ENCODE data around the gene WDR4. TPM values are rescaled to one million over a fixed set of nuclear protein-coding genes. Genes with fewer than 3 reads are reported as not detected.
A peak's percentile ranks its signal among the peaks of the same experiment; 100 is the strongest.
"Not testable (repeated sequence)": the region's sequence is repeated elsewhere in the genome, so short reads cannot be mapped to it uniquely, and the experiment has no call there.

Gene WDR4
- total RNA-seq, 1 experiment from 2014 or later: 11.3 TPM

- in situ Hi-C loops (cut with HindIII; ENCODE audit: low pct_unique_long_range_greater_than_20kb, low sequenced_read_pairs): no loop called here
- DNase-seq (ENCODE audit: low read depth, low spot score): no peak
Measured at GRCh38 chr21:42835611-42836401, 43.5 kb downstream of the WDR4 start.

DNA sequence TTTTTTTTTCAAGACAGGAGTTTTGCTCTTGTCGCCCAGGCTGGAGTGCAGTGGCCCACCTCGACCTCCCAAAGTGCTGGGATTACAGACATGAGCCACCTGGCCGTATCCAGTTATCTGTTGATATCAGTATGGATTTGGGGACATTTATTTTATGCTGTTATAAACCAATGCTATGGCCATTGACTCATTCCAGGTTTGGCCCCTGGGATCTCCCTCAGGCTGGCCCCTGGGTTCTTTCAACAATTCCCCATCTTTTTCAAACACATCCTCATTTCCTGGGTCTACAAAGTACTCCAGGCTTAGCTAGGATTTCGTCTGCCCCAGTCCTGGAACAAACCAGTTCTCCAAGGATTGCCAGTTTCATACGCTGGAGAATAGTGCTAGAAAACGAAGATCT, 44.1 kb downstream of the WDR4 start:
- no peak for DNase-seq (ENCODE audit: low read depth, low spot score)
- in situ Hi-C loops (cut with HindIII; ENCODE audit: low pct_unique_long_range_greater_than_20kb, low sequenced_read_pairs): no loop called here

DNA sequence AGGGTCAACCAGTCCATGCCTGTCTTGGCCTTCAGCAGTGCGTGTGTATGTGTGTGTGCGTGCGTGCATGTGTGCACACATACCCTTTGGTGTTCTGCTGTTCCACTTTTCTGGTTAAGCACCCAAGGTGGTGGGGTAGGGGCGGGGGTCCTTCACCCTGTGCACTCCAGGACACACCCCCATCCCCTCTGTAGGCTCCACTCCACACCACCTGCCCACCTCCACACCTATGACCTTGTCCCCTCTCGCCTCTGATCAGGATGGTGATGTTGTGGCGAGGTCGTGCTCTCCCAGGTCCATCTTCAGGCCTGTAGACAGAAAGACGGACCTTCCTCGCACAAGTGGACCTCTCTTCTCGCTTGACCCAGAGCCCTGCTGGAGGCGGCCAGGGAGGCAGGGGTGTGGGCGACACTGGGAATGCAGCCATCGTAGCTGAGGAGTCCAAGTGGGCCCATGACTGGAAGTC, 44.6 kb downstream of the WDR4 start:
- no peak for DNase-seq (ENCODE audit: low read depth, low spot score)
- in situ Hi-C loops (cut with HindIII; ENCODE audit: low pct_unique_long_range_greater_than_20kb, low sequenced_read_pairs): no loop called here

DNA sequence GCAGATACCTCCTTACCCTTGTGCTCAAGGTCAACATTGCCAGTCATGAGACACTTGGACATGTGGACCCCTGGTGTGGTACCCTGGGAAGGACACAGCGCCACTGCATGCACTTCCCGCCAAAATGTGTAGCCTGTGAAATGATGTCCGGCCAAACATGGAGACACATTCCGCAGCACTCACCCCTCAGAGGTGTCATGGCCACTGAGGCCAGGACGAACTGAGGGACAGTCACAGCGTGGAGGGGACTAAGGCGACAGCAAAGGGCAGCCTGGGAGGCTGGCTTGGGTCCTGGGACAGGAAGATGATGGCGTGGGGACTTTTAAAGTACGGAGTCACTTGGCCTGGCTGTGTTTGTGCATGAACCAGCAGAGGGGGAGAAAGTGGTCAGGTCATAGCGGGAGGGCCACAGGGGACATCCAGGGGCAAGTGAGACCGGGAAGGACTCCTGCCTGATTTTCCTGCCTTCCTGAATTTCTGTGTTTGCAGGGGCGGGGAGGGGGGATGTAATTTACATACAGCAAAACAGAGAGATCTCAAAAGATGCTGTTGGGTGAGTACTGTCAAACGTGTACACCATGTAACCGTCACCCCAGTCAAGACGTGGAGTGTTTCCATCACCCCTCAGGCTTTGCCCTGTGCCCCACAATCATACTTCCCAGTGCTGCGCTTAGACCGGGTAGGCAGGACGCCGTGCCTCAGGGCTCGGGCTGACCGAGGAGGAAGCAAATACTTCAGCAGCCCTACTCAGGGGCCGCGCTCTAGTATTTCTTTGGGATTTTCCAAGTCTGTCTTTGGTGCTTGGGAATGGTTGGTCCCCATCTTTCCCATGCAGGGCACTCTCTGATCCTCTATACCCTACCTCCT, 45.2 kb downstream of the WDR4 start:
- in situ Hi-C loops (cut with HindIII; ENCODE audit: low pct_unique_long_range_greater_than_20kb, low sequenced_read_pairs): no loop called here

DNA sequence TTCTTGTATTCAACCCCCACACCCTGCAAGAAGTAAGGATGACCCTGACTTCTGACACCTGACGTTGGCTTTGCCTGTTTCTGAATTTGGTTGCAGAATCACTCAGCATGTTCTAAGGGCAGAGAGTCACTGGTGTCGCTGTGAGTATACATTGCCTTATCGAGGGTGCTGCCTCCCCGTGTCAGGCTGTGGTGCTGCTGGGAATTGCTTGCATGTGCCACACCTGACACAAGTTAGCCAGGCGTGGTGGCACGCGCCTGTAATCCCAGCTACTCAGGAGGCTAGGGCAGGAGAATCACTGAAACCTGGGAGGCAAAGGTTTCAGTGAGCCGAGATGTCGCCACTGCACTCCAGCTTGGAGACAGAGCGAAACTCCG, 45.9 kb downstream of the WDR4 start:
- in situ Hi-C loops (cut with HindIII; ENCODE audit: low pct_unique_long_range_greater_than_20kb, low sequenced_read_pairs): no loop called here
- peak; percentile 47 for DNase-seq (ENCODE audit: low read depth, low spot score)

More for the DNA sequence above, 45.2 kb downstream of the WDR4 start:
- no peak for DNase-seq (ENCODE audit: low read depth, low spot score)

DNA sequence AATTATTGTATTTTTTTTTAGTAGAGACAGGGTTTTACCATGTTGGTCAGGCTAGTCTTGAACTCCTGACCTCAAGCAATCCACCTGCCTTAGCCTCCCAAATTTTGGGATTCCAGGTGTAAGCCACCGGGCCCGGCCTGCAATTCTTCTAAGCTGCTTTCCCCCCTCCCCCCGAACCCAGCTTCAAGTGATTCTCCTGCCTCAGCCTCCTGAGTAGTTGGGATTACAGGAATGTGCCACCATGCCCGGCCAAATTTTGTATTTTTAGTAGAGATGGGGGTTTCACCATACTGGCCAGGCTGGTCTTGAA, 47.1 kb downstream of the WDR4 start:
- in situ Hi-C loops (cut with HindIII; ENCODE audit: low pct_unique_long_range_greater_than_20kb, low sequenced_read_pairs); DNase-seq (ENCODE audit: low read depth, low spot score): not testable (repeated sequence)

GRCh38 chr21:42830456-42831455, 48.6 kb downstream of the WDR4 start:
- DNase-seq (ENCODE audit: low read depth, low spot score): peak; percentile 26
- in situ Hi-C loops (cut with HindIII; ENCODE audit: low pct_unique_long_range_greater_than_20kb, low sequenced_read_pairs): no loop called here

DNA sequence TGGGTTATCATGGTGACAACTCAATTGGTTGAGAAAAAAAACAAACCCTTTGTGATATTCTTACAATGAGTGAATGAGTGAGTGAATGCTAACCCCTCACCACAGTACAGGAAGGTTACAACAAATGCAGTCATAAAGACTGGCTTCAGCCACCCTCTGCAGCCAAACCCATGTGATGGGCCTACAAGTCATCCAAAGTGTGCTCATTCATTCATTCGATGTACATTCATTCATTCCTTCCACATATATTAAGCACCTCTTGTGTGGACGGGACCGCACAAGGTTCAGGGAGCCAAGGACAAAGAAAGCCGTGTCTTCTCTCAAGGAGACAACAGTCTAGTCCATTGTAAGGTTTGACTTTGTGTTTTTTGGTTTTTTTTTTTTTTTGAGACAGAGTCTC, 49.4 kb downstream of the WDR4 start:
- DNase-seq (ENCODE audit: low read depth, low spot score): no peak
- in situ Hi-C loops (cut with HindIII; ENCODE audit: low pct_unique_long_range_greater_than_20kb, low sequenced_read_pairs): no loop called here

DNA sequence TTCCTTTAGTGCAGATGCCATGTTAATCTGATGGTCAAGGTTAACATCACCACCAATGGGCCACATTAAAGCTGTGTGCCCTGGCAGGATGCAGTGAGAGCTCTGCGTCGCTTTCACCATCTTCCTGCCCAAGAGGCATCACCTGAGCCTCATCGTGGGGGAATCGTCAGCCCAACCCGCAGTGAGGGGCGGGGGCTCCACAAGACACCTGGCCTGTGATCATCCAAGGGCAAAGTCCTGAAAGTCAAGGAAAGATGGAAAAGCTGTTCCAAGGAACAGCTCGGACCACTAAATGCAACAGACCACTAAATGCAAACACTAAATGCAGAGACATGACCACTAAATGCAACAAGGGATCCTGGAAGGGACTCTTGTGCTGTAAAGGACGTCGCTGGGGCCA, 49.9 kb downstream of the WDR4 start:
- in situ Hi-C loops (cut with HindIII; ENCODE audit: low pct_unique_long_range_greater_than_20kb, low sequenced_read_pairs): no loop called here
- no peak for DNase-seq (ENCODE audit: low read depth, low spot score)

DNA sequence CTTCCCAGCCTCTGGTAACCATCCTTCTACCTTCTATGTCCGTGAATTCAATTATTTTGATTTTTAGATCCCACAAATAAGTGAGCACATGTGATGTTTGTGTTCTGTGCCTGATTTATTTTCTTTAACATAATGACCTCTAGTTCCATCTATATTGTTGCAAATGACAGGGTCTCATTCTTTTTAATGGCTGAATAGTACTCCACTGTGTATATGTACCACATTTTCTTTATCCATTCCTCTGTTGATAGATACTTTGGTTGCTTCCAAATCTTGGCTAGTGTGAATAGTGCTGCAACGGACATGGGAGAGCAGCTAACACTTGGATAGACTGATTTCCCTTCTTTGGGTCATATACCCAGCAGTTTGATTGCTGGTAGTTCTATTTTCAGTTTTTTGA, 51.8 kb downstream of the WDR4 start:
- DNase-seq (ENCODE audit: low read depth, low spot score): no peak
- in situ Hi-C loops (cut with HindIII; ENCODE audit: low pct_unique_long_range_greater_than_20kb, low sequenced_read_pairs): no loop called here

DNA sequence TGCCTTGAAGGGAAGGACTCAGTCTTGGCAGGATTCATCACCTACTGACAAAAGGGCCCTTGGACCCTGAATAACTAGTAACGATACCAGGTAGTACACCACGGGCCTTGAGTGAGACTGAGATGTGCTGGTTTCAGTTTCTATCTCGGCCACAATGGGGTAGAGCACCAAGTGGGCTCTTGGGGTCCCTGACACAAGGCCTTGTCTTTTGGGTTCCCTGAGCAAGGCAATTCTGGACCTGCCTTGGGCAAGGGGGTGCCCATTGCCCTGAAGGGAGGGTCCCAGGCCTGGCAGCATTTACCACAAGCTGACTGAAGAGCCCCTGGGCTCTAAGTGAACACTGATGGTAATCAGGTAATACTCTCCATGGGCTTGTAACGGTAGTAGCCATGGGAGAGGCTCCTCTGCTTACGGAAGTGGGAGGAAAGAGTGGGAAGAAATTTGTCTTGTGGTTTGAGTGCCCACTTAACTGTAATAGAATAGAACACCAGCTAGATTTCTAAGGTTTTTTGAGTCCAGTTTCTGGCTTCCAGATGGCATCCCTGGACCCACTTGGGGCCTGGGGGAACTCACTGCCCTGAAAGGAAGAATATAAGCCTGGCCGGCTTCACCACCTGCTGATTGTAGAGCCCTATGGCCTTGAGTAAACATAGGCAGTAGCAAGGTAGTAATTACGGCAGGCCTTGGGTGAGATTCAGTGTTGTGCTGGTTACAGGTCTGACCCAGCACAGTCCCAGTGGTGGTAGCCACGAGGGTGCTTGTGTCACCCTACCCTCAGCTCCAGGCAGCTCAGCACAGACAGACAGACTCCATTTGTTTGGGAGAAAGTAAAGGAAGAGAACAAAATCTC, 58.5 kb downstream of the WDR4 start:
- DNase-seq (ENCODE audit: low read depth, low spot score): no peak
- in situ Hi-C loops (cut with HindIII; ENCODE audit: low pct_unique_long_range_greater_than_20kb, low sequenced_read_pairs): no loop called here

- in situ Hi-C loops (cut with HindIII; ENCODE audit: low pct_unique_long_range_greater_than_20kb, low sequenced_read_pairs): no loop called here
Measured at GRCh38 chr21:42819861-42820615, 59.3 kb downstream of the WDR4 start.

GRCh38 chr21:42818328-42818749, 61.0 kb downstream of the WDR4 start:
- in situ Hi-C loops (cut with HindIII; ENCODE audit: low pct_unique_long_range_greater_than_20kb, low sequenced_read_pairs): no loop called here
- DNase-seq (ENCODE audit: low read depth, low spot score): peak; percentile 61

More at GRCh38 chr21:42819861-42820615, 59.3 kb downstream of the WDR4 start:
- DNase-seq (ENCODE audit: low read depth, low spot score): no peak

DNA sequence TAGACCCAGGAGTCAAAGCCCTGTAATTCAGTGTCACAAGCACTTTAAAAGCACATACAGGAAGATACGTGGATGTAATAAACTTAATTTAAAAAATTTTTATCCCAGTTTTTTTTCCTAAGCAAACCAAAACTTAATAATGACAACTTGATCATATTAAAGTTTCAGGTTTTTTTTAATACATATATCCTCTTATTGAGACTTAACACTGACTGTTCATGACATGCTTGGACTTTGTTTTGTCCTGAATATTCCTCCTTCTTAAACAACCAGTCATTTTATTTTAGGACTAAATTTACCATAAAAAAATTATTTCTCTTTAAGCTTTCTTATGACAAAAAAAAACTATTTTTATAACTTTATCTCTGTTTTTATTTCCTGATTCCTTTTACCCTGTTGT, 64.1 kb downstream of the WDR4 start:
- no peak for DNase-seq (ENCODE audit: low read depth, low spot score)
- in situ Hi-C loops (cut with HindIII; ENCODE audit: low pct_unique_long_range_greater_than_20kb, low sequenced_read_pairs): no loop called here

DNA sequence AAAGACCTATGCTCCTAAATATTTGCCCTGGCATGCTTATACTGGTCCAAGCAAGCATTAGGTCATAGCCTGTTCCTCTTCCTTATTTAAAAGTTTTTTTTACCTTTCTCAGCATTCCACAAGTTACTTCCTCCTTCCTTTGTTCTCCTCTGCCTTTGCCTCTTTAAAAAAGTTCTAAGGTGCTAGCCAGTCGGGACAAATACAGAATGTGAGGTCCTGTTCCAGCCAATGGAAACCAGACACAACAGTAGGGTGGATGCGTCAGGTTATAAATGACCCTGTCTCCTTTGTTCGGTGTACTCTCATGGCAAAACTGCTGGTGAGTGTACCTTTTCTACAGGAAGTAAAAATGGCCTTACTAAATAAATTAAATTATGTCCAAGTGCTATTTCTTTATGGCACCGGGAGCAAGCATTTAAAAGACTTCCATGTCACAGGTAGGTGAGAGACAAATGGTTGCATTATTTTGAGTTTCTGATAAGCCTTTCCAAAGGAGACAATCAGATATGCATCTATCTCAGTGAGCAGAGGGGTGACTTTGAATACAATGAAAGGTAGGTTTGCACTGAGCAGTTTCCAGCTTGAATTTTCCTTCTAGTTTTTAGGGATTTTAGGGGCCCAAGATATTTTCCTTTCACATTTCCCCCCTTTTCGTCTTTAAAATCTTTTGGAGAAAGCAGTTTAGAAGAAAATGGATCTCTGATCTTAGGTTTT, 66.7 kb downstream of the WDR4 start:
- DNase-seq (ENCODE audit: low read depth, low spot score); in situ Hi-C loops (cut with HindIII; ENCODE audit: low pct_unique_long_range_greater_than_20kb, low sequenced_read_pairs): not testable (repeated sequence)

DNA sequence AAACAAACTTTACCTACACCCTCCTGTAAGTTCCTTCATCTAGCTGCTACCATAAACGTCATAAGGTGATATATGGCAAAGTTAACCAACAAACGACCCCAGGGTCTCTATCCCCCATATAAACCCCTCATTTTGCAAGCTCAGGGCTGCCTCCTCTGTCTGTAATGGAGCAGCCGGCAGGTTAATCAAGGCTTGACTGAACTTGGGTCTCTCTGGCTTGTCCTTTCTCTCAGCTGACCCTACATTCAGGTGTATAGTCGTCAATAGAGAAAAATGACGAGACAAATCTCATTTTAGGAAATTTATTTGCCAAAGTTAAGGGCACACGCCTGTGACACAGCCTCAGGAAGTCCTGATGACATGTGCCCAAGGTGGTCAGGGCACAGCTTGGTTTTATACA, 67.4 kb downstream of the WDR4 start:
- no peak for DNase-seq (ENCODE audit: low read depth, low spot score)
- in situ Hi-C loops (cut with HindIII; ENCODE audit: low pct_unique_long_range_greater_than_20kb, low sequenced_read_pairs): no loop called here

Data from SK-MEL-5 (cell line).